Raji (cell line): ENCODE measurements around the gene PADI3.

Experiments used
- POLR2A ChIP-seq: IDR thresholded peaks from 2 replicates; pipeline ENCODE4 v1.6.1; 2011; ENCODE audit warnings: low read depth, low read length, control low read depth; ENCODE audit not compliant: insufficient read depth

Gene PADI3

GRCh38 chr1:17230106-17230505 lies 18.8 kb upstream of the PADI3 start:
- no peak for TF ChIP-seq POLR2A

GRCh38 chr1:17230671-17231310 lies 18.1 kb upstream of the PADI3 start:
- TF ChIP-seq POLR2A, result no peak

DNA sequence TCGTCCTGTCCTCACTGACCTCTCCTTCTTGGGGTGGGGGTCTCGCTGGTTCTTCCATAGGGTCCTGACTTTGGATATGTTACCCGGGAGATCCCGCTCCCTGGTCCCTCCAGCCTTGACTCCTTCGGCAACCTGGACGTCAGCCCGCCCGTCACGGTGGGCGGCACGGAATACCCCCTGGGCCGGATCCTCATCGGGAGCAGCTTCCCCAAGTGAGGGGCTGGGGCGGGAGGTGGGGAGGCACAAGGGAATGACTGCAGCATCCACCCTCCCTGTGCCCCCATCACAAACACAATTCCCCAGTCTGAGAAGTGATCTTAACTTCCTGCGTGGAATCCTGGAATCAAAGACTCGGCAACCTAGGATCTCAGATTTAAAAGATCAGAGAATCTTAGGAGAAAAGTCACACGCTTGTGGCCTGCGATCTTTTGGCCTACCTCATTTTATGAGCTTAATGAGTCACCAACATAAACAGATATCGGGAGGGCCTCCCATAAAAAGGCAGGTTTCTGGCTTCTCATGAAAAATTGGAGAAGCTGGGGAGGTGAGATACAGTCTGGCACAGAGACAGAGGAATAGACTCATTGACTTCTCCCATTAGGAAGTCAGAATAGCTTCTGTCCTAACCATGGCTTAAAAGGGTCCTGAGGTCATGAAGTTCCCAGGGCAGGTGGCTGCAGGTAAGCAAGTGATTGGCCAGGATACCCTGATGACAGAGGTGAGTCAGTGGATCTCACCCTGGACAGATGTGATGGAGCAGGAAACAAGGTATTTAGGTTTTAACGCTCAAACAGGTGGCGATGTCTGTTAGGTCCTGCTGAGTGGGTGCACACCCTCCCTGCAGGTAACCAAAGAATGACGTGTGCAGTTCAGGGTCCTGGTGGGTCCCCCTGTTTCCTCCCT lies 15.9 kb upstream of the PADI3 start:
- TF ChIP-seq POLR2A, result no peak

- TF ChIP-seq POLR2A, result no peak
These were observed 15.1 kb upstream of the PADI3 start for GRCh38 chr1:17233675-17234320.

GRCh38 chr1:17234405-17234804 lies 14.5 kb upstream of the PADI3 start:
- TF ChIP-seq POLR2A, result no peak

DNA sequence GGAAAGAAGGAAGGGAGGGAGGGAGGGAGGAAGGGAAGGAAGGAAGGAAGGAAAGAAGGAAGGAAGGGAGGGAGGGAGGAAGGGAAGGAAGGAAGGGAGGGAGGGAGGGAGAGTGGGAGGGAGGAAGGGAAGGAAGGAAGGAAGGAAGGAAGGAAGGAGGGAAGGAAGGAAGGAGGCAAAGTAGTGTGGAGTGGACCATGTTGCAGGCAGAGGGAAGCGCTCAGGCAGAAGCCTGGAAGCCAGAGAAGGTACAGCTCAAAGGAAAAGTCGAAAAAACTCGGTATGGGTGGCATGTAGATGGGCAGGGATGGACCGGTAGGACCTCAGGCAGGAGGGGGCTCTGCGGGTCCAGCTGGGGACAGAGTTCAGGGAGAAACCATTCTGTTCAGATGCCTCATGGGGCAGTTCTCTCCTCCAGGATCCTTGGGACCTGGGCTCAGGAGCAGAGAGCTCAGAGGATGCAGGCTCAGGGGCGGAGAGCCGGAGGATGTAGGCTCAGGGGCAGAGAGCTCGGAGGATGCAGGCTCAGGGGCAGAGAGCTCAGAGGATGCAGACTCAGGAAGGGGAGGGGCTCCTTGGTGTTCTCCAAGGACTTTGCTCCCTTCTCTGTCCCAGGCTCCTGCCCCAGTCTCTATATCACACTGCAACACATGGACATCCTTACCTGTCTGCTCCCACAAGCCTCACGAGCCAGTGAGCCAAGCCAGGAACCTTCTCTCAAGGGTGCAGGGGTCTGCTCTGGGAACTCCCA lies 13.6 kb upstream of the PADI3 start:
- TF ChIP-seq POLR2A, result no peak

DNA sequence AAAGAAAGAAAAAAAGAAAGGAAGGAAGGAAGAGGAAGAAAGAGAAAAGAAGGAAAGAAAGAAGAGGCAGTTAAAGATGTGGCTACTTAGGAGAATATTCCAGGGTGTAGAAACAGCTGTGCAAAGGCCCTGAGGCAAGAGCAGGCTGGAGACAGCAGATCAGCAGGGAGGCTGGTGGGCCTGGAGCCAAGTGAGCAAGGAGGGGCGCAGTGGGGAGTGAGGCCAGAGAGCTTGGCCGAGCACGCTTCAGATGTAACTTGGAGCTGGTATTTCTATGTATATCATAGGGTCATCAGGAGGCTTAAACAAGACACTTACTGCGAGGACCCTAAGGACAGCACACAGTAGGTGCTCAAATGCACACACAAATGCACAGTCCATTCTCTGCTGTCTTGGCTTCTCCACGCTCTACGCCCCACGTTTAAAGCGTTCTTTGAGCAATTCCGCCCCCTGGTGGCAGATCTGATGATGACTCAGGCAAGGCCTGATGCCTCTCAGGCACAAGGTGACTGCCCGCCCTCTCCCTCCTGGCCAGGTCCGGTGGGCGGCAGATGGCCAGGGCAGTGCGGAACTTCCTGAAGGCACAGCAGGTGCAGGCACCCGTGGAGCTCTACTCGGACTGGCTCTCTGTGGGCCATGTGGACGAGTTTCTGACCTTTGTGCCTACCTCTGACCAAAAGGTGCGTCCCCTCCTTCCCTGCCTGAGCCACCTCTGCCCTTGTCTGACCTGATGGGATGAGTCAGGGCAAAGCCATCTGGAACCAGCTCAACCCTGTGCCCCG lies 11.9 kb upstream of the PADI3 start:
- TF ChIP-seq POLR2A, result no peak

- no peak for TF ChIP-seq POLR2A
These were observed 11.4 kb upstream of the PADI3 start for GRCh38 chr1:17237561-17237903.

DNA sequence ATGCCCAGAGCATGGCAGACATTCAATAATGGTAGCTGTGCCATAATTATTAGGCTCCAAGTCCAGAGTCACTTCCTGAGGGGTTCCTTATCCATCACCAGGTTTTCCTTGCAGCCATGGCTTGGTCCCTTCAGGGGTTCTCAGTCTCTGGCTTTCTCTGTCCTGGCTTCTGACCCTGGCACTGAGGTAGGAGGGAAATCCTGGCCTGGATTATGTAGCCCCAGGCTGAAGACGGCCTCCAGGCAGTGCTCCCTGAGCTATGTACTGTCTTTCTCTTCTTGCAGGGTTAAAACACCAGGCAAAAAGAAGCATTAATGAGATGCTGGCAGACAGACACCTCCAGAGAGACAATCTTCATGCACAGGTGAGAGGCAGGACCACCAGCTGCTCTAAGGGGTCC lies 9.5 kb upstream of the PADI3 start:
- TF ChIP-seq POLR2A, result no peak

- no peak for TF ChIP-seq POLR2A
These were observed 5.6 kb upstream of the PADI3 start for GRCh38 chr1:17243274-17243673.

DNA sequence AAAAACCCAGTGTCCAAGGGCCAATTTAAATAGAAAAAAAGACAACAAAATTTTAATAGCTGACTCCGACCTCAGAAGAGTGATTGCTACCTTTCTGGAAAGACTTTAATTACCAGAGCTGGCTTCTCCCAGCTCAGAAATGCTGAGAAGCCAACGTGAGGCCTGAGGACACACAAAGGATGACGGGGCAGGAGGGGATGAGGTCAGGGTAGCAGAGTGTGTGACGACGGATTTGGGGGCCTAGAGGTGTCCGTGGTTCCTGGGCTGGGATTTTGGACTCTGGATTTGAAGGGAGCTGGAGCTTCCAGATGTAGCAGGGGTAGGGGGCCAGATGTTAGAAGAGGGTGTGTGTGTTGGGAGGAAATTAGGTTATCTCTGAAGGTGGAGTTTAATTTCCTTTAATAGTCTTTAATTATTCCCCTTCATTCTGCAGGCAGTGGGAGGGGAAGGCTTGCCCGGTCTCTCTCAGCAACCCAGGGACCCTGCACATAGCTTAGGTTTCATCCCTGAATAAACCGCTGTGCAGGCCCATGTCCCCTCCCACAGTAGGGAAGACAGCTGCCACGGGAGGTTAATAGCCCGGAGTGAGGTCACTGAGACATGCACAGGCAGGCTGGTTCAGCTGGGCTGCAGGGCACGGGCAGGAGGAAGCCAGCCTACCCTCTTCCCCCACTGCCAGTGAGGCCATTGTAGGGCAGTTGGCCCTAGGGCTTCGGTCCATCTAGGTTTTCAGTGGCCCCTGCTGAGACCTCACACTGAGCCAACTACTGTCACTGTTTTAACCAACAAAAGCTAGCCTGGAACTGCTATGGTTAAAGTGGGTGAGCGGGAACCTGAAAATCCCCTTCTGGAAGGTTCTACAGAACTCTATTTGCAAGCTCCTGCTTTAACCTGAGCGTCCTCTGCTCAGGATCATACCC lies 3.8 kb upstream of the PADI3 start:
- TF ChIP-seq POLR2A, result no peak

GRCh38 chr1:17245816-17246325 lies 3.0 kb upstream of the PADI3 start:
- TF ChIP-seq POLR2A, result no peak

GRCh38 chr1:17246971-17247370 lies 1.9 kb upstream of the PADI3 start:
- no peak for TF ChIP-seq POLR2A
